ENCODE data around the gene ADD3.
"Not testable (repeated sequence)": the region's sequence is repeated elsewhere in the genome, so short reads cannot be mapped to it uniquely, and the experiment has no call there.

ADD3 gene

DNA sequence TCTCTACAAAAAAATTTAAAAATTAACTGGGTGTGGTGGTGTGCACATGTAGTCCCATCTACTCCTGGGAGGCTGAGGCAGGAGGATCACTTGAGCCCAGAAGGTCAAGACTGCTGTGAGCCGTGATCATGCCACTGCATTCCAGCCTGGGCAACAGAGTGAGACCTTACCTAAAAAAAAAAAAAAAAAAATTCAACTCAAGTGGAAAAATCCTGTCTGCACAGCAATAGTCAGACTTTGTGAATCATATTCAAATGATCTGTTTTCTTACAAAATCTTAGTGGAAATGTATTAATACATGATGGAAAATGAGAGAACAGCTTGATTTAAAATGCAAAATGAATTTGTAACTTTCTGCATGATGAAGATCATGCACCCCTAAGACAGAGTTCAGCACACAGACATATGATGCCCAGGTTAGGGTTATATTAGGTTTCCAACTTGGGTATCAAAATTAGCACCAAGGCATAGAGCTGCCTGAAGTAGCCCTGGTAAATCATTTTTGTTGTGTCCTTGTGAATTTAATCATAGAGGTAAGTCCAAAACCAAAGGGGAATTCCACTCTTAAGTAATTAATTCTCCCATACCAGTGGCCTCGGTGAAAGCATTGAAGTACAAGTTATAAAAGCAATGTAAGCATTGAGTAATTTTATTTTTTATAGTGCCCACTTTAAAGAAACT, 93.8 kb downstream of the ADD3 start:
- DNase-seq (ENCODE audit: extremely low read depth in 1 of 2, low read depth in 1 of 2), result no peak

- no peak for DNase-seq (ENCODE audit: extremely low read depth in 1 of 2, low read depth in 1 of 2)
These were observed 96.2 kb downstream of the ADD3 start for GRCh38 chr10:110103921-110104461.

DNA sequence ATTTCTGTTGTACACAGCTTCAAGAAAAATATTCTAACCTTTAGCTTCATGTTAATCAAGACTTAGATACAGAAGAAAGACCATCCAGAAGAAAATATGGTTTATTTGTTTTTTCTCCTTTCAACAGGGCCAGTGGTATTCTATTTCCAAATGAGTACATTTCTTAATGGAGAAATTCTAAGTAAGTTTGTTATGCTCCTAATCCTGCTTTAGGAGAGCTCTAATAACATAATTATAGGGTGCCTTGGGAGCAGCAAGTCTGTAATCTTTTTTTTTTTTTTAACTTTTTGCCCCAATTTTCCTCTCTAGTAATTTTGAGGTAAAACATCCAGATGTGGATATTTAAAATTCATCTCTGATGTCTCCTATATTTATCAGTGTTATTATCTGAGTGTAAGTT, 98.1 kb downstream of the ADD3 start:
- no peak for DNase-seq (ENCODE audit: extremely low read depth in 1 of 2, low read depth in 1 of 2)

DNA sequence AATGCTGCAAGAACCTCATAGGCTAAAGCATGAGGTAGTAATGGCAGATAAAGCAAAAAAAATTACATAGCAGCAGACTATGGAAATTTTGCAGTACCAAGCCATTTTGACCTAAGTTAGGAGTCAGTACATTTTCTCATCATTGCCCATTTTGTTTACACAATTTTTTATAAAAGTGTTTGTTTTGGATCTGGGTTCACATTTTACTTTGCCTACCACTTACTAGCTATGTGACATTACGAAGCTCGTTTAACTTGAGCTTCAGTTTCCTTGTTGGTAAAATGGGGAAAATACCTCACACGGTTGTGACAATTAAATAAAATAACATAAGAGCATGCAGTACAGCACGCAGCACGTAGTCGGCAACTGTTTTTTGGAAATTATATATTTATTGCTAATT, 99.6 kb downstream of the ADD3 start:
- DNase-seq (ENCODE audit: extremely low read depth in 1 of 2, low read depth in 1 of 2), result no peak

- no peak for DNase-seq (ENCODE audit: extremely low read depth in 1 of 2, low read depth in 1 of 2)
These were observed 100.1 kb downstream of the ADD3 start for GRCh38 chr10:110107887-110108286.

GRCh38 chr10:110109511-110109910, 101.7 kb downstream of the ADD3 start:
- no peak for DNase-seq (ENCODE audit: extremely low read depth in 1 of 2, low read depth in 1 of 2)

DNA sequence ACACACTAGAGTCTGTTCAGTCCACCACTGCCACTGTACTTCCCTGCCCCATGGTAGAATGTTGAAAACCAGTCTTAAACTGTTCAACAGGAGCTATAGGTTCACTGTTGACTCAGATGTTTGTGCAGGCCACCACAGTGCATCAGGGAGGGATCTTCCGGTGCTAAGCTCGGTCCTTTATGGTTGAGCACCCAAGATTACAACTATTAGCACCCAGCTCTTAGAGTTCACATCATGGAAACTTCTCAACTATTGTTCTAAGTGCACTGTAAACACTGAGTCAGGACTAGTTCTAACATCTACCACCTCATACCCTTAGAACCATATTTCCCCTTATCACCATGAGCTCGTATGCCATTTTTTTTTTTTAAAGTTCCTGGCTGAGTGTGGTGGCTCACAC, 102.6 kb downstream of the ADD3 start:
- DNase-seq (ENCODE audit: extremely low read depth in 1 of 2, low read depth in 1 of 2), result no peak

DNA sequence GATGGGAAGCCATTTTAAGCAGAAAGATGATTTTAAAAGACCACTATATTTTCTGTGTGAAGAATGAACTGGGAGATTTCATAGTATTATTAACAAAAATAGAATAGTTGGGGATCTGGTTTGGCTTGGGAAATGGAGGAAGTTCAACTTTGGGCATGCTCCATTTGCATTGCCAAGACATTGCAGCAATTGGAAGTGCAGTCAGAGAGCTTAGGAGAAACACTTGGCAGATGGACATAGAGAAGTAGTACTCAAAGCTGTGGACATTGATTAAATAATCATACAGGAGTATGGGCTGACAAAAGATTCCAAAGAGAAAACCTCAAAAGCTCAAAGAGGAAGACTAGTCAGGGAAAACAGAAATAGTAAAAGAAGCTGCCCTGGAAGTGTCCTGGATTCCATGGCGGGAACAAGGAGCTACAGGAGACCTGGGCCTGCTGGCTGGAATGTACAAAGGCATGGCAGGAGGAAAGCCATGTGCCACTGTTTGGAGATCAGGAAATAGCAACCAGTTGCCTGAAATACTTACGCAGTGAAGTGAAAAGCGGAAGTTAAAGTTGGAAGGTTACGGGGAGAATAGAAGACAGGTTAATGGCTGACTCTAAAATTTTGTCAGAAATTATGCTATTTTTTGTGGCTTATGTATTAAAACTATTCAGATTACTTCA, 106.0 kb downstream of the ADD3 start:
- DNase-seq (ENCODE audit: extremely low read depth in 1 of 2, low read depth in 1 of 2), result no peak

- DNase-seq (ENCODE audit: extremely low read depth in 1 of 2, low read depth in 1 of 2), result not testable (repeated sequence)
These were observed 106.9 kb downstream of the ADD3 start for GRCh38 chr10:110114668-110115067.

- DNase-seq (ENCODE audit: extremely low read depth in 1 of 2, low read depth in 1 of 2), result no peak
These were observed 108.2 kb downstream of the ADD3 start for GRCh38 chr10:110115784-110116520.

DNA sequence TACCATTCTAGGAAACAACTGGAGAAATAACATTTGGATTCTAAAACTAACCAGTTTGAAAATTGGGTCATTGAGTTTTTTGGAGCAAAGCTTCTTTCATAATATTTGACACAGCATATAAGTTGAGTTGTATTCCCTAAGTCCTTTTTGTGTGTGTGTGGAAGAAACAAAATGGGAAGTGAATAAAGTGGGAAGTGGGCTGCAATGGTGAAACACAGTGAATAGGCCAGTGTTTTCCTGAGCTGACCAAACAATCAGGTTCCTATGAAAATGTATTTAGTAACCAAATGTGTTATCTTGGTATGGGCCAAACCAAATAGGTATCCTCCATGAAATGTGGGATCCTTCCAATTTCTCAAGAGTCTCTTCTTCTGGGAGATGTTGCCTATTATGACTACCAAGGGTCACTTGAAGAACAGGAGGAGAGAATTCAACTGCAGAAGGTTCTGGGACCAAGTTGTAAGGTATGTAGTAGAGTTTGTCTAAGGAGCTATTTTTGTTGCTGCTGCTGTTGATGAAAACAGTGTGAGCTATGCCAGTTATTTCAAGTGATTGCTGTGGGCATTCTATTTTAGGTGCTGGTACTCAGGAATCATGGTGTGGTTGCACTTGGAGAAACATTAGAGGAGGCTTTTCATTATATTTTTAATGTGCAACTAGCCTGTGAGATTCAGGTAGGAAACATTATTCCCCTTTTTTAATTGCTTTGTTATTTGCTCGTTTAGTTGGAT, 111.3 kb downstream of the ADD3 start:
- DNase-seq (ENCODE audit: extremely low read depth in 1 of 2, low read depth in 1 of 2), result no peak

GRCh38 chr10:110123594-110123993, 115.8 kb downstream of the ADD3 start:
- no peak for DNase-seq (ENCODE audit: extremely low read depth in 1 of 2, low read depth in 1 of 2)

- no peak for DNase-seq (ENCODE audit: extremely low read depth in 1 of 2, low read depth in 1 of 2)
These were observed 121.7 kb downstream of the ADD3 start for GRCh38 chr10:110129490-110129889.

- no peak for DNase-seq (ENCODE audit: extremely low read depth in 1 of 2, low read depth in 1 of 2)
These were observed 127.1 kb downstream of the ADD3 start for GRCh38 chr10:110134917-110135316.

GRCh38 chr10:110135836-110136235, 128.1 kb downstream of the ADD3 start:
- DNase-seq (ENCODE audit: extremely low read depth in 1 of 2, low read depth in 1 of 2), result not testable (repeated sequence)

DNA sequence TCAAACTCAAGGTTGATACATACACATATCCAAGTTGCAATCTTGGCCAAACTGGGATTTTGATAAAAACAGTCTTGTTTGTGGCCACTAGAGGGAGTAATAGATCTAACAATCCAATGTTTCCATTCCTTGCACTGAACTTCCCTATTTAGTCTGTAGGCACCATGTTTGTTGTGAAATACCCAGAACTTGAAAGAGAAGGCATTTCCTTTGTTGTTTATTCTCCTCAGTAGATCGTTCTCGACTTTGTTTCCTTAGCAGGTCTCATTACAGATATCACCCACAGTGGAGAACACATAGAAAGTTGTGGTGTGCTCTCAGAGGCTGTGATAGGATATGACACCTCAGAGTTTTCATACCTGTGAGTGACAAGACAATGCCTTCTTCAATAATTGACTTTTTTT, 129.4 kb downstream of the ADD3 start:
- no peak for DNase-seq (ENCODE audit: extremely low read depth in 1 of 2, low read depth in 1 of 2)

DNA sequence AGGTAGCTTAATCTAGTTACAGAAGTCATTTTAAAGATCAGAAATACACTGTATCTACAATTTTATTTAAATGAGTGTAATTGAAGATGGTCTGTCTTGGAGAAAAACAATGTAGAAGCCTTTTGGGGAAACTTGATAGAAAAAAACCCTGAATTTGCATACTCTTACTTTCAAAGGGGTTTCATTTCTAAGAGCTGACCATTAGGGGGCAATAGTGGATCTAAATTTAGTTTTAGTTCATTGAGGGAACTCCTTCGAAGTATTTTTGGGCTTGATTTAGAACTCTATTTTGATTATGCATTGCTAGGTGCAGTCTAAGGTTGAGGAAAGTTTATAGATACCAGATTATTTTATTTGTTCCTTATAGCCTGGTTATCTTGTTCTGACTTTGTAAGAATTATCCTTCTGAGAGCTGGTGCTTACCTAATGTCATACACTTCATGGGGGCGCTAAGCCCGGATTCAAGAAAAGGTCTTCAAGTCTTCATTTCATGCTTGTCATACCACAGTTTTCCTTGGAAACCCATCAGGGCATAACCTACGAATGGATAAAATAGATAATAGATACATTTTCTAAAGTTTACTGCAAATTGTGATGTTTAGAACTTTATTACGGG, 130.5 kb downstream of the ADD3 start:
- DNase-seq (ENCODE audit: extremely low read depth in 1 of 2, low read depth in 1 of 2), result no peak

DNA sequence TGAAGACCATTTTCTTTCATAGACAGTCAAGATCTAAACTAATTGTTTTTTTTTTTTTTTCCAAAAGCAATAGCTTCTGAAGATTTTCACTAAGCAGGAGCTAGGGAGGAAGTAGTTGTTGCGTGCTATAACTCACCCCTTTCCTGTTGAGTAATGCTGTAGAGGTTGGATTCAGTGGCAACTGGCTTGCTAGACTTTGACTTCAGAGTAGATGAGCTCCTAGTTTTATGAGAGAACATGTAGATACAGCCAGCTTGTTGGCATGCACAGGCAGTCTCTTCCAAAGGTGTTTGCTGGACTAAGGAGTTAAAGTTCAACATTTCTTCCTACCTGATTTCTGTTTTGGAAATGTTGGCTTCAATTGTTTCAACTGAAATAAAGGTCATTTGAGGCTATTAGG, 133.4 kb downstream of the ADD3 start:
- DNase-seq (ENCODE audit: extremely low read depth in 1 of 2, low read depth in 1 of 2), result no peak

GRCh38 chr10:110141871-110142635, 134.3 kb downstream of the ADD3 start:
- no peak for DNase-seq (ENCODE audit: extremely low read depth in 1 of 2, low read depth in 1 of 2)

DNA sequence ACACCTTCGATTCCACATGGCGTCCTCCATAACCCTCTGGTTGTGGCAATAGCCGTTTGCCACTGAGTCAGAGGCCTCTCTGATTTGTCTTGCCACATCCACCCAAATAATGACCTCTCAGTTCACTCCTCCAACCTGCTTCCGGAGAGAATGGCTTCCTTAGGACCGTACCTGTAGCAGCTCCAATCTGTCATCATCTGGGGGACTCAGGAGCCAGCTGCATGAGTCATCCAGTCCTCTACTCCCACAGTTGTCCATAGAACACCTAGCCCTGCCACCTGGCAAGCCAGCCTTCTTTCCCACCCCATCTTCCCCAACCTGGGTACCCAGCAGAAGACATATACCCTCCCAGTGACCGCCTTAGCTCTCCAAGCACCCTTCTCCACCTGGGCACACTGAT, 135.2 kb downstream of the ADD3 start:
- DNase-seq (ENCODE audit: extremely low read depth in 1 of 2, low read depth in 1 of 2), result no peak
